Esophagus (tissue), 2 donors: ENCODE measurements around the gene NUDC. TPM values are rescaled to one million over a fixed set of nuclear protein-coding genes. Genes with fewer than 3 reads are reported as not detected.

Experiments used
- H3K27ac ChIP-seq, 2 donors: one replicate each; pipeline ENCODE4 v1.5.1; 2013; ENCODE audit warnings: low read depth in 2 of 2, mild to moderate bottlenecking in 2 of 2, inconsistent platforms in 1 of 2, low read length in 1 of 2, moderate library complexity in 1 of 2
- H3K27me3 ChIP-seq, 2 donors: one replicate each; pipeline ENCODE4 v1.6.1; 2013; ENCODE audit warnings: low read length in 2 of 2, control low read depth in 1 of 2, mild to moderate bottlenecking in 1 of 2; ENCODE audit not compliant: insufficient read depth in 2 of 2, control insufficient read depth in 1 of 2
- H3K36me3 ChIP-seq, 2 donors: one replicate each; pipeline ENCODE4 v1.6.1; 2013; ENCODE audit warnings: low read length in 1 of 2; ENCODE audit not compliant: control insufficient read depth in 2 of 2, insufficient read depth in 2 of 2
- H3K4me1 ChIP-seq, 2 donors: one replicate each; pipeline ENCODE4 v1.6.1; 2013; ENCODE audit warnings: low read length in 1 of 2; ENCODE audit not compliant: control insufficient read depth in 2 of 2, insufficient read depth in 2 of 2
- H3K4me3 ChIP-seq, 2 donors: one replicate each; pipeline ENCODE4 v1.5.1; 2013; ENCODE audit warnings: low read length in 2 of 2, mild to moderate bottlenecking in 2 of 2, low read depth in 1 of 2, moderate library complexity in 1 of 2
- H3K9me3 ChIP-seq, 2 donors: one replicate each; pipeline ENCODE4 v1.6.1; 2013; ENCODE audit warnings: mild to moderate bottlenecking in 2 of 2, low read depth in 1 of 2, low read length in 1 of 2, moderate library complexity in 1 of 2; ENCODE audit not compliant: control insufficient read depth in 2 of 2, insufficient read depth in 1 of 2
- WGBS, 2 donors: extraction: QIAGEN DNeasy Blood & Tissue Kit; methylation state at CpG; one replicate each; pipeline ENCODE4 v1.1.7; 2013; 5-methylcytosine and 5-hydroxymethylcytosine counted together
- polyA plus RNA-seq, 2 donors: library from polyadenylated mRNA; stranded (reverse); fragments of 200-250 nt; gene quantifications; one replicate each; pipeline ENCODE4 v1.2.3, GENCODE V29; 2013
- donor health status: healthy with polysubstance abuse.
- donor health status: Bipolar disorder and iron deficiency.

The NUDC gene
- polyA plus RNA-seq, 2 donors: 25.5 to 42.1 TPM

DNA sequence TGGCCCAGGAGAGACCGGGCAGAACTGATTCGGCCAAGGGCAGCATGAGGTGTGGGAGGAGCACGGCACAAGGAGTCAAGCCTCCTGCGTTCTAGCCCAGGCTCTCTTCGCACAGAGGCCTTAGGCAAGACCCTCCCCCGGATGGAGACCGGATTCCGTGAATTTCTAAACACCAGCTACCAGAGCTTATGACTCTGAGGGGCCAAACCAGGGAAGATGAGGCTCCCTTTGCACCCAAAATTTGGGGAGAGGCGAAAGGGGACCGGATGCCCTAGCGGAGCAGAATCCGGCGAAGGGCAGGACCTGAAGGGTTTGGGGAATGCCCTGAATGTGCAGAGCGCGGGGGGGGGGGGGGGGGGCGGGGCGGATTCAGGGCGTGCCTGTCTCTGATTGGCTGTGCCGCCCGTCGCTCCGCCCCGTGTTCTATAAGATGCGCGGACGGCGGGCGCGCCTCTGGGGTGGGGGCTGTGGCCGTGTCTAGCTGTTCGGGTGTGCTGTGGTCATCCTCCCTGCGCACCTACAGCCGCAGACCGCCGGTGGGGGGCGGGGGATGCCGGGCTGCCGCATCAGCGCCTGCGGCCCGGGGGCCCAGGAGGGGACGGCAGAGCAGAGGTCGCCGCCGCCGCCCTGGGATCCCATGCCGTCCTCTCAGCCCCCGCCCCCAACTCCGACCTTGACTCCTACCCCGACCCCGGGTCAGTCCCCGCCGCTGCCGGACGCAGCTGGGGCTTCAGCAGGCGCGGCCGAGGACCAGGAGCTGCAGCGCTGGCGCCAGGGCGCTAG is 71.9 kb downstream of the NUDC start, which contains the start of gene TRNP1:
TSS of gene TRNP1 (plus strand) at position 456 of the 783 bp plus-strand sequence. CDS start at position 551, 95 bp downstream.
- 1% methylated on average over 36 to 58 of the region's 61 CpGs for WGBS, 2 donors
- H3K4me3 ChIP-seq: peak within 1 kb of the TSS; percentile 75 to 86
- no peaks in the 10 kb centered on the region for H3K27me3 ChIP-seq
- H3K27ac ChIP-seq: peak within 1 kb of the TSS; percentile 71 to 80
- H3K36me3 ChIP-seq: peaks cover 0 to 1% of the 10 kb centered on the region in 2 donors
- no peaks in the 10 kb centered on the region for H3K9me3 ChIP-seq
- peaks cover 6 to 10% of the 10 kb centered on the region in 2 donors for H3K4me1 ChIP-seq

GRCh38 chr1:26994020-26994786 is 72.7 kb downstream of the NUDC start:
- 1 to 2% methylated on average over 50 to 97 of the region's 97 CpGs for WGBS, 2 donors

GRCh38 chr1:26994787-26995517 is 73.4 kb downstream of the NUDC start:
- H3K27me3 ChIP-seq: no peaks in the 10 kb centered on the region

More at GRCh38 chr1:26994020-26994786, 72.7 kb downstream of the NUDC start:
- no peaks in the 10 kb centered on the region for H3K27me3 ChIP-seq
- H3K4me3 ChIP-seq: peak overlapping the region; percentile 75 to 86
- peaks cover 6 to 13% of the 10 kb centered on the region in 2 donors for H3K4me1 ChIP-seq
- peak overlapping the region; percentile 71 to 80 for H3K27ac ChIP-seq
- no peaks in the 10 kb centered on the region for H3K9me3 ChIP-seq
- peaks cover 0 to 1% of the 10 kb centered on the region in 2 donors for H3K36me3 ChIP-seq

DNA sequence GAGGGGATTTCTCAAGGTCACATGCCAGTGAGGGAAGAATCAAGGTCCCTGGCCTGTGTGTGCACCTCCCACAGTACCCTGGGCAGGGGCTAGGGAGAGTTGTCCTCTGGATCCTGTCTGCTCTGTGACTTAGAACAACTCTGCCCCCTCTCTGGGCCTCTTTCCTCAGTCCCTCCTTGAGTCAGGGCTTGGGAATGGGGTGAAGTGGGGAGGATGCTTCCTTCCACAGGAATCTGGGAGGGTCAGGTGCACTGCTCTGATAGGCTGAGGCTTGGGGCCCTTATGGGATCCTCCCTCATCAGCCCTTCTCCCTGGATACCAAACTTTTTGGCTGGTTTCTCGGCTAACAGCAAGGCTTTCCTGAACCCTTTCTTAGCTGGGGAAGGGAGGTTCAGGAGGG is 74.5 kb downstream of the NUDC start:
- peak overlapping the region; percentile 24 to 86 for H3K4me3 ChIP-seq
- WGBS, 2 donors: 38 to 71% methylated on average over 1 of the region's 1 CpG
- no peaks in the 10 kb centered on the region for H3K27me3 ChIP-seq
- H3K9me3 ChIP-seq: no peaks in the 10 kb centered on the region
- peak overlapping the region; percentile 59 to 64 for H3K27ac ChIP-seq
- H3K4me1 ChIP-seq: peaks cover 6 to 17% of the 10 kb centered on the region in 2 donors
- peaks cover 0 to 1% of the 10 kb centered on the region in 2 donors for H3K36me3 ChIP-seq

More at GRCh38 chr1:26994787-26995517, 73.4 kb downstream of the NUDC start:
- Histone ChIP-seq H3K9me3 (no peaks in the 10 kb centered on the region), H3K36me3 (peaks cover 0 to 1% of the 10 kb centered on the region in 2 donors), H3K4me1 (peaks cover 6 to 13% of the 10 kb centered on the region in 2 donors), H3K27ac (peak overlapping the region; percentile 71 to 80), H3K4me3 (peak overlapping the region; percentile 75 to 86)
- WGBS, 2 donors: 21 to 30% methylated on average over 15 of the region's 15 CpGs

Other genes starting within 250 kb of the NUDC start
- gene ARID1A, start 225.7 kb upstream of the NUDC start, polyA plus RNA-seq: 10 to 100 TPM; 15.9 to 17.8 TPM
- 1 to 10 TPM; 5.1 to 7.1 TPM for gene PIGV, start 133.8 kb upstream of the NUDC start, polyA plus RNA-seq
- gene ZDHHC18, start 95.1 kb upstream of the NUDC start, polyA plus RNA-seq: 10 to 100 TPM; 14.4 to 15.0 TPM
- gene SFN, start 58.6 kb upstream of the NUDC start, polyA plus RNA-seq: 1,000 to 10,000 TPM; 1,075 to 2,440 TPM
- gene GPN2, start 31.5 kb upstream of the NUDC start, polyA plus RNA-seq: 10 to 100 TPM; 10.4 to 16.4 TPM
- gene GPATCH3, start 21.3 kb upstream of the NUDC start, polyA plus RNA-seq: 1 to 10 TPM; 6.9 to 7.0 TPM
- gene NR0B2, start 7.8 kb upstream of the NUDC start, polyA plus RNA-seq: not detected
- 10 to 100 TPM; 12.7 to 17.5 TPM for gene KDF1, start 38.7 kb downstream of the NUDC start, polyA plus RNA-seq
- gene TRNP1, start 71.9 kb downstream of the NUDC start, polyA plus RNA-seq: 100 to 1,000 TPM in 1 of 2 donors, 10 to 100 TPM in 1; 84.9 to 158 TPM
- gene TENT5B, start 91.1 kb downstream of the NUDC start, polyA plus RNA-seq: 10 to 100 TPM; 79.2 to 84.3 TPM
- gene SLC9A1, start 233.4 kb downstream of the NUDC start, polyA plus RNA-seq: 10 to 100 TPM in 1 of 2 donors, 1 to 10 TPM in 1; 9.1 to 16.1 TPM